BE2C (cell line): ENCODE results near the gene CSNK2A1. TPM values are rescaled to one million over a fixed set of nuclear protein-coding genes. Genes with fewer than 3 reads are reported as not detected.

ENCODE experiments used
- DNase-seq: peaks from one replicate; pipeline ENCODE4 v3.0.0-alpha.2; 2020
- H3K27me3 ChIP-seq: fragments of 250-450 bp; sonication (Bioruptor Pico); 2 replicates; pipeline ENCODE4 v1.5.1; 2020; ENCODE audit warnings: mild to moderate bottlenecking
- H3K36me3 ChIP-seq: fragments of 250-450 bp; sonication (Bioruptor Pico); 2 replicates; pipeline ENCODE4 v1.5.1; 2020; ENCODE audit warnings: mild to moderate bottlenecking
- H3K4me1 ChIP-seq: fragments of 250-450 bp; sonication (Bioruptor Pico); 2 replicates; pipeline ENCODE4 v1.5.1; 2020
- H3K4me3 ChIP-seq: 2 replicates; pipeline ENCODE4 v1.5.1; 2011; ENCODE audit warnings: low read depth, low read length
- H3K9me3 ChIP-seq: fragments of 250-450 bp; sonication (Bioruptor Pico); 2 replicates; pipeline ENCODE4 v1.5.1; 2020
- polyA plus RNA-seq: library from polyadenylated mRNA; unstranded; fragments of >200 nt; gene quantifications from one replicate; pipeline ENCODE4 v1.2.1, GENCODE V29; 2012; ENCODE audit warnings: low read depth, missing spikeins; ENCODE audit not compliant: insufficient read length, insufficient read depth
- TF ChIP-seq, protein P1 (sequence below): IDR thresholded peaks from 2 replicates; pipeline ENCODE4 v1.5.1; 2012; ENCODE audit warnings: mild to moderate bottlenecking, low read depth, low read length

The CSNK2A1 gene
- 60.5 TPM for polyA plus RNA-seq

DNA sequence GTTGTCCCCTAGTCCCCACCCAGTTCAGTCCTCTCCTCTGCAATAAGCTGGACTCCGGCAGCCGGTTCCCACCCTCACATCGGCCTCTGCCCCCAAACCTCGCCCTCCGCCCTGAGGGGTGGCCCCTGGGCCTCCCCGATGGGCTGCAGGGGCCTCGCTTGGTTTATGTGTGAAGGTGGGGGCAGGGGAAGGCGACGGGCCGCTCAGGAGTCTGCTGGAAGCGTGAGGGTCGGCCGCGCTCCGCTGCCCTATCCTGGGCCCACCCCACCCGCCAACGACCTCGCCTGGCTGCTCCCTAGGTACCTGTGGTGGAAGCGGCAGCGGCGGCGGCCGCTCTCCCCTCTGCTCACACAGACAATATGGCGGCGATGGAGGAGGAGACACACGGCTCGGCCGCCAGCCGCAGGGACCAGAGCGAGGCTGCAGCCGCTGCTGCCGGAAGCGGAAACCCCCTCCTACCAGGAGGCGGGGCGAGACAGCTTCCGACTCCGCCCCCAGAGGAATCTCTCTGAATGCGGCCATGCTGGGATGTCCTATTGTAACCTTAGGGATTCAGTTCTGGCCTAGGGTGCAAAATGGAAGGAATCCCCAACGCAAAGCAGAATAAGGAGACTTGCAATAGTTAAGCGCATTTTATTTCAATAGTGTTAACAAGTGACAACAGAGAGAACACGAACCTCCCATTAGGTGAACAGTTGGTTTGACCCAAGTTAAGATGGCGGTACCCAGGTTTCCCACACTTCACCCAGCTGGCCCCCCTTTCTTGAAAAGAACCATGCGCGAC, at the start of gene CSNK2A1:
TSS of gene CSNK2A1 (minus strand) at position 422 of the 784 bp plus-strand sequence. CDS start 35,239 bp downstream, outside the sequence.
- TF ChIP-seq, protein P1, sequence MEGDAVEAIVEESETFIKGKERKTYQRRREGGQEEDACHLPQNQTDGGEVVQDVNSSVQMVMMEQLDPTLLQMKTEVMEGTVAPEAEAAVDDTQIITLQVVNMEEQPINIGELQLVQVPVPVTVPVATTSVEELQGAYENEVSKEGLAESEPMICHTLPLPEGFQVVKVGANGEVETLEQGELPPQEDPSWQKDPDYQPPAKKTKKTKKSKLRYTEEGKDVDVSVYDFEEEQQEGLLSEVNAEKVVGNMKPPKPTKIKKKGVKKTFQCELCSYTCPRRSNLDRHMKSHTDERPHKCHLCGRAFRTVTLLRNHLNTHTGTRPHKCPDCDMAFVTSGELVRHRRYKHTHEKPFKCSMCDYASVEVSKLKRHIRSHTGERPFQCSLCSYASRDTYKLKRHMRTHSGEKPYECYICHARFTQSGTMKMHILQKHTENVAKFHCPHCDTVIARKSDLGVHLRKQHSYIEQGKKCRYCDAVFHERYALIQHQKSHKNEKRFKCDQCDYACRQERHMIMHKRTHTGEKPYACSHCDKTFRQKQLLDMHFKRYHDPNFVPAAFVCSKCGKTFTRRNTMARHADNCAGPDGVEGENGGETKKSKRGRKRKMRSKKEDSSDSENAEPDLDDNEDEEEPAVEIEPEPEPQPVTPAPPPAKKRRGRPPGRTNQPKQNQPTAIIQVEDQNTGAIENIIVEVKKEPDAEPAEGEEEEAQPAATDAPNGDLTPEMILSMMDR, result no peak
- Histone ChIP-seq H3K9me3 (no peaks in the 10 kb centered on the region), H3K4me1 (no peaks in the 10 kb centered on the region), H3K36me3 (peaks cover 2% of the 10 kb centered on the region; the same call in 1 of the 2 replicates), H3K27me3 (no peaks in the 10 kb centered on the region), H3K4me3 (peak within 1 kb of the TSS; percentile 83)
- DNase-seq, result peak; percentile 88

DNA sequence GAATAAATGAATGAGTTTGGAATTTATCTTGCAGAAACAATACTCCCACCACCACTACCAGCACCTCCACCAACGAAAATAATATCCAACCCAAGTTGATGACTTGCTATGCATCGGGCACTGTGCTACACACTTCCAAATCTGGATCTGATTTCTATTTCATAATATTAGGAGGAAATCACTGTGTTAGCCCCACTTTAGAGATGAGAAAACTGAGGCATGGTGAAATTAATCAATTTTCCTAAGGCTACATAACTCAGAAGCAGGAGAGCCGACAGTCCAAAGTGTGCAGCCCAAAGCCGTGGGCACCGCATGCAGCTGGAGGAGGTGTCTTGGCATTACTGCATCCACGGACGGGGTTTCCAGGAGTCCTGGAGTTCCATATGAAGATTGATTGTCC, 48.9 kb upstream of the CSNK2A1 start:
- Histone ChIP-seq H3K36me3 (no peaks in the 10 kb centered on the region), H3K4me1 (no peaks in the 10 kb centered on the region), H3K4me3 (no peak overlapping the region), H3K9me3 (no peaks in the 10 kb centered on the region), H3K27me3 (no peaks in the 10 kb centered on the region)
- no peak for DNase-seq
- TF ChIP-seq, protein P1, result no peak

DNA sequence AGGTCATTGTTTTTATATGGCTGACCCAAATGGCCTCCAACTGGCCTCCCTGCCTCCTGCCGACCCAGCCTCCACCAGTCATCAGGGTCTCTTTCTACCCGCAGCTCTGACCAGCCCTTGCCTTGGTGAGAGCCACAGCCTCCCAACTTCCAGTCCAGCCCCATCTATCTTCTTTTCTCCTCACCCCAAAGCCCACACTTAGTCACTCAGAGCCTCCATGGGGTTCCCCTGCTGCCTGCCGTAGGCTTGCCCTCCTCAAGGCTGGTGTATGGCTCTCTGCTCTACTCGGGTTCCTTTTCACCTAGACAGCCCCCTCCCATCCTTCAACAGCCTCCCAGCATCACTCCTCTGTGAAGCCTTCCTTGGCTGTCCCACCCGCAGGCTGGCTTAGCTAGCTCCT, 48.4 kb upstream of the CSNK2A1 start:
- TF ChIP-seq, protein P1, result no peak
- Histone ChIP-seq H3K9me3 (no peaks in the 10 kb centered on the region), H3K4me1 (no peaks in the 10 kb centered on the region), H3K27me3 (no peaks in the 10 kb centered on the region), H3K36me3 (no peaks in the 10 kb centered on the region), H3K4me3 (no peak overlapping the region)
- DNase-seq, result no peak

GRCh38 chr20:588932-589672, 45.5 kb upstream of the CSNK2A1 start:
- H3K4me1 ChIP-seq, result no peaks in the 10 kb centered on the region
- H3K4me3 ChIP-seq, result no peak overlapping the region
- no peaks in the 10 kb centered on the region for H3K36me3 ChIP-seq
- no peaks in the 10 kb centered on the region for H3K9me3 ChIP-seq
- no peak for DNase-seq
- no peaks in the 10 kb centered on the region for H3K27me3 ChIP-seq
- TF ChIP-seq, protein P1, result no peak

- TF ChIP-seq, protein P1, result no peak
- no peaks in the 10 kb centered on the region for H3K4me1 ChIP-seq
- no peak overlapping the region for H3K4me3 ChIP-seq
- no peaks in the 10 kb centered on the region for H3K27me3 ChIP-seq
- no peaks in the 10 kb centered on the region for H3K9me3 ChIP-seq
- no peaks in the 10 kb centered on the region for H3K36me3 ChIP-seq
- DNase-seq, result no peak
These were observed 44.9 kb upstream of the CSNK2A1 start for GRCh38 chr20:588476-588875.

GRCh38 chr20:584971-585301, 41.3 kb upstream of the CSNK2A1 start:
- no peaks in the 10 kb centered on the region for H3K4me1 ChIP-seq
- H3K36me3 ChIP-seq, result no peaks in the 10 kb centered on the region
- no peak overlapping the region for H3K4me3 ChIP-seq
- TF ChIP-seq, protein P1, result no peak
- no peaks in the 10 kb centered on the region for H3K9me3 ChIP-seq
- DNase-seq, result no peak
- H3K27me3 ChIP-seq, result no peaks in the 10 kb centered on the region
